ENCODE results near the gene SLC29A1.
"Not testable (repeated sequence)": the region's sequence is repeated elsewhere in the genome, so short reads cannot be mapped to it uniquely, and the experiment has no call there.

SLC29A1 gene

DNA sequence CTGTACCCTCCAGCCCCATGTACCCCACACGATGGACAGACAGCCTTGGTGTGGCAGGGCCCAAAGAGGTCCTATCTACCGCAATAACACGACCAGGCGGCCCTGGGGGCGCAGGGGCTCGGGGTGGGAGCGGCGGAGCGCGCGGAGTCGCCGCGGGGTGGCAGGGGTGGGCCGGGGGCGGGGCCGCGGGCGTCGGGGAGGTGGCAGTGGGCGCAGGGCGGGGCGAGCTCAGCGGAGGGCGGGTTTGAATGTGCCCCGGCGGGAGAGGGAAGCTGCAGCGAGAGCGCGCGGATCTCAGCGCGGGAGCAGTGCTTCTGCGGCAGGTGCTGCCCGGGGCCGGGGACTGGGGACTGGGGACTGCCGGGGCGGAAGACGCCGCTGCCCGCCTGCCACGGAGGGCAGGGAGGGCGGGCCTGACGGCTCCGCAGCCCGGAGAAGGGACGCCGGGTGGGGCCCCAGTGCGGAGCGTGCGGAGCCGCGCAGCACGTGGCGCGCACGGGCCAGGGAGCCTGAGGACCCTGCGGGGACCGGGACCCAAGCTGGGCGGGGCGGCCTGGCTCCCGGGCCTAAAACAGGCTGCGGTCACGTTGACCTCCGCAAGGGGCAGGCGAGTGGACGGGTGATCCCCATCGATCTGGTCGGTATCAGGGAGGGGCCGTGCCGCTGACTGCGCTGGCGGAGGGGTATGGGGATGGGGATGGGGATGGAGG lies at the start of gene SLC29A1:
TSS of gene SLC29A1 (plus strand) at position 277 of the 710 bp plus-strand sequence. CDS start 3,719 bp downstream, outside the sequence.
- DNase-seq (ENCODE audit: low read depth): peak; percentile 76

DNA sequence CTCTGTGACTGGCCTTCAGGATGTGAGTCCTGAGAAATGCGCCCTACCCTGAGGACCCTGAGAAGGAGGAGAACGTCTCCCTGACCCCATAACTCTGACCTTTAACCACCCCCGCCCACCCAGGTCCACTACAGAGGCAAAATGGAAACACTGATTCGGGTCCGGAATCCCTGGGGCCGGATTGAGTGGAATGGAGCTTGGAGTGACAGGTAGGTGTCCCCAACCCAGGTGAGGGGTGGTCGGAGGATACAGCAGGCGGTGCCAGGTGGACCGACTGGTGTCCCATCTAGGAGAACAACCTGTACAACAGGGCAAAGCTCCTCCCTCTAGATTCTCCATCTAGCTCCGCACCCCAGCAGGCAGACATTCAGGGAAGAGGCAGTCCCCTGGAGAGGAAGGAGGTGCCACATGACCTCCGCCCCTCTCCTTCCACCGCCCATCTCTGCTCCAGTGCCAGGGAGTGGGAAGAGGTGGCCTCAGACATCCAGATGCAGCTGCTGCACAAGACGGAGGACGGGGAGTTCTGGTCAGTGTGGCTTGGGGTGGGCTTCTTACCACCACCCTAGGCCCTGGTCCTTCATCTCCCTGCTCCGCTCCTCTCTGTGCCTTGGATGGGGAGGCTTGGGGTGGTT lies 47.1 kb upstream of the SLC29A1 start:
- no peak for DNase-seq (ENCODE audit: low read depth)

DNA sequence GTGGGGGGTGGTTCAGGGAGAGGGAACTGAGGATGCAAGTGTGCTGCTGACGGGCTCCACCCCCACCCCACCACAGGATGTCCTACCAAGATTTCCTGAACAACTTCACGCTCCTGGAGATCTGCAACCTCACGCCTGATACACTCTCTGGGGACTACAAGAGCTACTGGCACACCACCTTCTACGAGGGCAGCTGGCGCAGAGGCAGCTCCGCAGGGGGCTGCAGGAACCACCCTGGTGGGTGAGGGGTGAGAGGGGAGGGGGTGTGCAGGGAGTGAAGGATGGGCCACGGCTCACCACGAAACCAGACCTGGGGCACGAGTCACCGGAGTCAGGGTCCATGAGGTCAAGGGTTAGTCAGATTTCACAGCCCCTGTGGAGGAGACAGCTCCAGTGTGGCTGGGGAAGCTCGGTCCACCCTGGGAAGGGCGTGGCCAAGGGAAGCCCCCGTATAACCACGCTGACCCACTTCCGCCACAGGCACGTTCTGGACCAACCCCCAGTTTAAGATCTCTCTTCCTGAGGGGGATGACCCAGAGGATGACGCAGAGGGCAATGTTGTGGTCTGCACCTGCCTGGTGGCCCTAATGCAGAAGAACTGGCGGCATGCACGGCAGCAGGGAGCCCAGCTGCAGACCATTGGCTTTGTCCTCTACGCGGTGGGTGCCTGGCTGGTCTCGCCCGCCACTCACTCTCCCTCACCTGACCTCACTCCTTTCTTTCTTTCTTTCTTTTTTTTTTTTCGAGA lies 46.5 kb upstream of the SLC29A1 start:
- DNase-seq (ENCODE audit: low read depth): no peak

DNA sequence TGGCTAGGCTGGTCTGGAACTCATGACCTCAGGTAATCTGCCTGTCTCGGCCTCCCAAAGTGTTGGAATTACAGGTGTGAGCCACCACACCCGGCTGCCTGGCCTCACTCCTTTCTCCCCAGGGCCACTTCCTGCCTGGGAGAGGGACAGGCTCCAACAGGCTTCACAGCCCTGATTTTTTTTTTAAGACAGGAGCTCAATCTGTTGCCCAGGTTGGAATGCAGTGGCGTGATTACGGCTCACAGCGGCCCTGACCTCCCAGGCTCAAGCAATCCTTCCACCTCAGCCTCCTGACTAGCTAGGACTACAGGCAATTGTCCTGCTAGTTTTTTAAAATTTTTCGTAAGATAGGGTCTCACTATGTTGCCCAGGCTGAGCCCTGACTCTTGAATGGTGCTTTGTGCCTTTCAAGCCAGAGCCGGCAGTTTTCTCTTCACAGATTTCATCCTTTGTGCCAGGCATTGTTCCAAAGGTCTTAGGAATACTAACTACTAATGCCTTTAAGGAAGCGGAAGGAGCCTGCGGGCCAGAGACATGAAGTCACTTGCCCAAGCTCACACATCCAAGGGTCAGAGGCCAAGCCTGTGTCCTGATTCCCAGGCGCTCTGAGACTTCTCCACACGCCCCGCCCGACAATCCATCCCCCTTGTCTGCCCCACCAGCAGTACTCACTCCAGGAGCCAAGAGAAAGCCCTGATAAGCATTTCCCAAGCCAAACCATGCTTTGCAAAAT lies 45.5 kb upstream of the SLC29A1 start:
- DNase-seq (ENCODE audit: low read depth): no peak

DNA sequence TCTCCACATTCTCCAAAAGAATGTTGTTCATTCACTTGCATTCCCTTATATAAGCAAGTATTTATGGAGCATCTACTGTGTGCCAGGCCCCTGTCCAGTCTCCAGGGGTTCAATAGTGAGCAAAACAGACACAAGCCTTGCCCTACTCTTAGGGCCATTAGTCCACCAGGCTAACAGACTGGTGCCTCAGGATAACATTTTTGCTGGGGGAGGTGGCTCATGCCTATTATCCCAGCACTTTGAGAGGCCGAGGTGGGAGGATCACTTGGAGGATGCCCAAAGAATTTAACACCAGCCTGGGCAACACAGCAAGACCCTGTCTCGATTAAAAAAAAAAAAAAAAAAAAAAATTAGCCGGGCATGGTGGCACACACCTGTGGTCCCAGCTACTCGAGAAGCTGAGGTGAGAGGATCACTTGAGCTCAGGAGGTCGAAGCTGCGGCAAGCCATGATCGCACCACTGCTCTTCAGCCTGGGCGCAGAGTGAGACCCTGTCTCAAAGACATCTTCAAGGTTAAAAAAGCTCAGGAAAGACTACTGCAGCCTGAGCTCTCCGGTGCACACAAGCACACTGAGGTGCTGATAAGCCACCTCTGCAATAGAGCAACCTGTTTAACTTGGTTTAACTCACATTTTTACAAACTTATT lies 44.8 kb upstream of the SLC29A1 start:
- DNase-seq (ENCODE audit: low read depth): no peak

DNA sequence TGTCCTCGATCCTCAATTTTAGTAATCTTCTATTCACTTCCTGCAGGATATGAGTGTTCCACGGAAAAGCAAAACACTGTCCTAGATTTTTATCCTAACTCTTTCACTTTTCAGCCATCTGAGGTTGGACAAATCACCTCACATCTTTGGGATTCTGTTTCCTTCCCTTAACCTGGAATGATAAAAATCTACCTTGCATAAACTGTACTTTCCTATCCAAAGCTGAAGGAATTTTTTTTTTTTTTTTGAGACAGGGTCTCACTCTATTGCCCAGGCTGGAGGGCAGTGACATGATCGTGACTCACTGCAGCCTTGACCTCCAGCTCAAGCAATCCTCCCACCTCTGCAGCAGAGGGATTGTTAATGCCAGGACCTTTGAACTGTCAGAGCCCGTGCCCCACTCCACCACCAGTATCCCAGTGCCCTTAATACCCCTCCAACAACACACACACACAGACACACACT lies 44.3 kb upstream of the SLC29A1 start:
- no peak for DNase-seq (ENCODE audit: low read depth)

DNA sequence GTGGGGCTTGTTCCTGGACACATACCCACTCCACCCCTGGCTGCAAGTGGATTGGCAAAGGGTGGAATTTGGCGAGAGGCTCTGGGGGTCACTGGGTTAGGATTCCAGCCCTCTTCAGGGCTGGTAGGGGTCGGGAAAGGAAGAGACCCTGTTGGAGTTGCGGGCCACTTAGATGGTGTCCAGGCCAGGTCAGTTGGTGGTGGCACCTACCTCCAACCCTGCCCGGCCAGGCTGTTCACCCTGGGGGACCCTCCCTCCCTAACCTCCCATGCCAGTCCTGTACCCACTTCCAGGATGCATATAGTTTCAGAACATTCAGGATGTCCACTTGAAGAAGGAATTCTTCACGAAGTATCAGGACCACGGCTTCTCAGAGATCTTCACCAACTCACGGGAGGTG lies 43.7 kb upstream of the SLC29A1 start:
- DNase-seq (ENCODE audit: low read depth): no peak

DNA sequence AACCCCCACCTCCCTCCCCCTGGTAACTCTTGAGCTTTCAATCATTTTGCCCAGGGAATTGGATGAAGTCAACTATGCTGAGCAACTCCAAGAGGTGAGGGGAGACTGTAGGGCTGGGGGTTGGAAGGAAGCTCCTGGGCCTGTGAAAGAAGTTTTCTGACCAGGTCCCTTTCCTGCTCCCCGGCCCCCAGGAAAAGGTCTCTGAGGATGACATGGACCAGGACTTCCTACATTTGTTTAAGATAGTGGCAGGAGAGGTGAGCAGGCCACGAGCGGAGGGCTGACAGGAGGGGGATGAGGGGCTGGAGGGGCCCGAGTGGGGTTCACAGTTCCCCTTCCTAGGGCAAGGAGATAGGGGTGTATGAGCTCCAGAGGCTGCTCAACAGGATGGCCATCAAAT lies 43.0 kb upstream of the SLC29A1 start:
- no peak for DNase-seq (ENCODE audit: low read depth)

DNA sequence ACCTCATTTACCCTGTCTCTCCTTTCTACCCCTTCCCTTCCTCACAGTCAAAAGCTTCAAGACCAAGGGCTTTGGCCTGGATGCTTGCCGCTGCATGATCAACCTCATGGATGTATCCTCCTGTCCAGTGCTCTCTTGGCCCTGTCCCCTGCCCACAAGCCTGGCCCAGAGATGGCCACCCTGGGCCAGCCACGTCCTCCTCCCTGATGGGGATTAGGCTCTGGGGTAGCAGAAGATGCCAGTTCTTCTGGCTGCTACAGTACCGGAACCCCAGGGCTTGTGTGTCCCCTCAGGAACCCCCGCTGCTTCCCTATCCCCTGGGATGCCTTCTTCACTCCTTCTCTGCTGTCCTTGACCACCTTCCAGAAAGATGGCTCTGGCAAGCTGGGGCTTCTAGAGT lies 42.5 kb upstream of the SLC29A1 start:
- no peak for DNase-seq (ENCODE audit: low read depth)

DNA sequence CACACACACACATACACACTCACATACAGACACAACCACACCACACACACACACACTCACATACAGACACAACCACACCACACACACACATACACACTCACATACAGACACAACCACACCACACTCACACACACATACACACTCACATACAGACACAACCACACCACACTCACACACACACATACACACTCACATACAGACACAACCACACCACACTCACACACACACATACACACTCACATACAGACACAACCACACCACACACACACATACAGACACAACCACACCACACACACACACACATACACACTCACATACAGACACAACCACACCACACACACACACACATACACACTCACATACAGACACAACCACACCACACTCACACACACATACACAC lies 41.6 kb upstream of the SLC29A1 start:
- DNase-seq (ENCODE audit: low read depth): not testable (repeated sequence)

DNA sequence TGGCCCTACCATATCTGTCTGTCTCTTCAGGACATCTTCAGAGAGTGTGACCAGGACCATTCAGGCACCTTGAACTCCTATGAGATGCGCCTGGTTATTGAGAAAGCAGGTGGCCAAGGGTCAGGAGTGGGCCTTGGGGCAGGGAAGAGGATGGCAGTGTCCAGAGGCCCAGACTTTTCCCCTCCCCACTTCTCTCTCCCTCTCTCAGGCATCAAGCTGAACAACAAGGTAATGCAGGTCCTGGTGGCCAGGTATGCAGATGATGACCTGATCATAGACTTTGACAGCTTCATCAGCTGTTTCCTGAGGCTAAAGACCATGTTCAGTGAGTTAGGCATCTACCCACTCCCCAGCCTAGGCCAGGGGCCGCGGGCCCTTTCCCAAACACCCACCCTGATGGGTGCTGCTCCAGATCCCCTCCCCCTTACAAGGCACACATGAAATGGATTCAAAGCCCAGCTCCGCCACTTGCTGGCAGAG lies 40.4 kb upstream of the SLC29A1 start:
- DNase-seq (ENCODE audit: low read depth): no peak

DNA sequence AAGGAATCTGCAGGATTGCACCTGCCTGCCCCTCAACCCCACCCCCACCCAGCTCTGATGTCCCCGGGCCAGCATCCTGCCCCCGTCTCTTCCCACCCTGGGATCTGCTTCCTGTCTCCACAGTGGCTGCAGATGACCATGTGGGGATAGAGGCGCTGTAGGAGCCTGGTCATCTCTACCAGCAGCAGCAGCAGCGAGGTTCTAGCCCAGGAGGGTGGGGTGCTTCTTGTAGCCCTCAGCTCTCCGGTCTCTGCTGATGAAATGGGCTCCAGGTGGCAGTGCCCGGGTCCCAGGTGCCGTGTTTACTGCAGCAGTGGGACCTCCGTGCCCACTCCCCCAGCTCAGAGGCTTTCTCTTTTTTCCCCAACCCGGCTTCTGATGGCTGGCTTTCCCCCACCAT lies 39.6 kb upstream of the SLC29A1 start:
- no peak for DNase-seq (ENCODE audit: low read depth)

DNA sequence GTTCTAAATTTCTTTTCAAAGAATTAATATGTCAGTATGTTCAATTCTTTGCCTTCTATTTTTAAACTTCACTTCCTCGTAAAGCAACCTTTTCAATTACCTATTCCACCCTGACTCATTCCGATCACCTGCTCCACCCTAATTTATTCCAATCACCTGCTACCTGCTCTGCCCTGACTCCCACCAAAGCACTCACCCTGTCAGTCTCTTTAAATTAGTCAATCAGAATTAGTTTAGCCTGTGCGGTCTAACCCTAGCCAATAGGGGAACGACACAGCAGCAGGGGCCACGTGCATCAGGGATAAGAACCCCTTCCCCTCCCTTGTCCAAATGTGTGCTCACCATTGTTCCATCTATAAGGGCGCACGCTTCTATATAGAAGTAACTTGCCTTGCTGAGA lies 38.0 kb upstream of the SLC29A1 start:
- not testable (repeated sequence) for DNase-seq (ENCODE audit: low read depth)

DNA sequence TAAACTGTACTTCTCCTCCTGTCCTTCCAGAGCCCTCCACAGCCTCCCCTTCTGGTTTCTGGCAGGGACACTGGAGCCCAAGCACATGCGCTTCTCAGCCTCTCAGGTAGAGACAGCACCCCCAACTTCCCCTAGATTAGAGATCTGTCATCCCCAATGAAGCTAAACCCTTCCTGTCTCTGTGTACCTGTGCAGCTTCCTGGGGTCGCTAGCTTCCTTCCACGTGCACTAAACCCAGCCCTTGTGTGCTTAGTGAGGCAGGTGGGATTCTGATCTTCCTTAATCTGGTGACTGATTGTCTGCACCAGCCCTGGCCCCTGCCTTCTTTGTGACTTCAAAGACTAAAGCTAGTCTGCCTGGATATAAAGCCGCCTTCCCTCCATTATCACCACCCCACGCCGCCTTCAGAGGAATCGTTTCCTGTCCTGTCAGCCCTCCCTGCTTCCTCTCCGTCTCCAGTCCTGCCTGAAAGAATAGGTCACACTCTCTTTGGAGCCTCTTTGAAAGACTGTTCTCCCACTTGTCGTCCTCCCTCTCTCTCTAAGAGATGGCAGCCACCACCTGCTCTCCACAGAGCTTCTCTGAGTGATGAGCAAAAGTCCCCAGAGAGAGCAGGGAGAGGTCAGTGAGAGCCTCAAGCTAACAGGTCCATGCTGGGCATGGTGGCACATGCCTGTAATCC lies 37.3 kb upstream of the SLC29A1 start:
- DNase-seq (ENCODE audit: low read depth): no peak

DNA sequence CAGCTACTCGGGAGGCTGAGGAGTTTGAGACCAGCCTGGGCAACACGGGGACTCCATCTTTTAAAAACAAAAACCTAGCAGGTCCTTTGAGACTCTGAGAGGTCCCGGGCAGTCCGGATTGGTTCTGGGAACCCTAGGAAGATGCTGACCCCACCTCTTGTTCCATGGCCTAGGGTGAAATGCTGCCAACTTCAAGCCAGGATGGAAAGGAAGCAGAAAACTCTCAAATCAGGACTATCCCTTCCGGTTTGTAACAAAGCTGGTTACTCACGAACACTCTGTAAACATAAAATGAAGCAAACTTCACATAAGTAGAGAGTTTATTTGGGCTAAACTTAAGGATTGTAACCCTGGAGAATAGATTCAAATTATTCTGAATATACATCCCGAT lies 36.8 kb upstream of the SLC29A1 start:
- no peak for DNase-seq (ENCODE audit: low read depth)

DNA sequence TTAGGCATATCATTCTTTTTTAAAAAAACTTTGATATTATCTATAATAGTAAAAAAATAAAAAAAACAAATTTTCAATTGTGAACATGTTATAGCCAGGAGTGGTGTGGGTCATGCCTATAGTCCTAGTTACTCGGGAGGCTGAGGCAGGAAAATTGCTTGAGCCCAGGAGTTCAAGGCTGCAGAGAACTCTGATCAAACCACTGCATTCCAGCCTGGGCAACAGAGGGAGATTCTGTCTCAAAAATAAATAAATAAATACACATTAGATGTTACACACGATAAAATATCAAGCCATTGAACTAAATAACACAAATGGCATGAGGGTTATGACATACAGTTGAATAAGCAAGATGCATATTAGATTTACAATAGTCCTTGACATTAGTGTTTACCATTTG lies 34.6 kb upstream of the SLC29A1 start:
- DNase-seq (ENCODE audit: low read depth): no peak

DNA sequence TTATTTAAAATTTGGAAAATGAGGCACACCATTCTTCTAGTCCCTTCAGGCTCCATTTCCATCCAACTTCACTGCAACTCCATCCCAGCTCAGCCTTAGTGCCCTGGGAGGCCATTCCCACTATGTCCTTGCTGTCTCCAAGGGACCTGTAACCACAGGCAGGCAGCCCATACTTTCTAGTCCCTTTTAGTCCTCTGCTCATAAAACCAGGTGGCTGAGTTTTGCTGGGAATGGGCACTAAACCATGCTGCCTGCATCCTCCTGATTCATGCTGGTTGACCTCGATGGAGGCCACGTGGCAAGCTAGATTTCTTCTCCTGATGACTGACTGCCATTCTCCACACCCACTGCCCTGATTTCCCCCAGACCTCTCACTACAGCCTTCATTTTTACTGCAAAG lies 34.1 kb upstream of the SLC29A1 start:
- DNase-seq (ENCODE audit: low read depth): no peak

DNA sequence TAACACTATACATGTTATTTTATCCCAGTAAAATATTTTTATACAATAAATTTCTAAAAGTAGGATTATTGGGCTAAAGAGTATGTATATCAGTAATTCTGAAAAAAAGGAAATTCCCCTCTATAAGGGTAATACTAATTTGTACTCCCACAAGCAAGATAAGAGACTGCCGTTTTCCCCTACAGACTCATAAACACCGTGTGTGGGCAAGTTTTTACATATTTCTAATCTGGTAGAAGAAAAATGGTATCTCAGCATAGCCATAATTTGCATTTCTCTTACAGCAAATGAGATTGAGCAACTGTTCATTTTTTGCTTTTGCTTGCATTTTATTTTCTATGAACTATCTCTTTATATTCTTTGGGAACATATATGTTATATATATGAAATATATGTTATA lies 32.7 kb upstream of the SLC29A1 start:
- DNase-seq (ENCODE audit: low read depth): no peak

DNA sequence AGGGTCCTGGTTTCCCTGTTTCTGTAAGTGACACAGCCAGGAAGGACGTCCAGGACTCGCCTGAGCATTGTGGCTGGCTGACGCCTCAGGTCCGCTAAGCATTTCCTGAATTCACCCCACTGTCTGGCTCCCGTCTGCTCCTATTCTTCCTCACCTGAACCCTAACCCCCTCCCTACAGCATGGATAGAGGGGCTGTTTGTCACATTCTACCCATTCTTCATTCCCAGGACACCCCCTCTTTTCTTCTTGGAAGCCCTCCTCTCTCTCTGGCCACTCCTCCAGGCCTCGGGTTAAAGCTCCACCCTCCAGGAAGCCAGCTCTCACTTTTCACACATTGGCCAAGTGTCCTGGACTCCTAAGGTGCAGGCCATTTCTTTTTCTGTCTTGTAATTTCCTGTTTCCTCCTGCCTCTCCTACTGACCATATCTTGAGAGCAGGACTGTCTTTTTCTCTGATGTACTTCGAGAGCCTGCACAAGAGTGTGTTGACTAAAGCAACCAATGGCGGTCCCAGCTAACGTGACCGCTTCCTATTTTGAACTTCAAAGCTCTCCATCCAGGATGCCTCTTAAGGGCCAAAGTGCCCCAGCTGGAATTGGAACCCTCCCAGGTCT lies 30.9 kb upstream of the SLC29A1 start:
- DNase-seq (ENCODE audit: low read depth): no peak

DNA sequence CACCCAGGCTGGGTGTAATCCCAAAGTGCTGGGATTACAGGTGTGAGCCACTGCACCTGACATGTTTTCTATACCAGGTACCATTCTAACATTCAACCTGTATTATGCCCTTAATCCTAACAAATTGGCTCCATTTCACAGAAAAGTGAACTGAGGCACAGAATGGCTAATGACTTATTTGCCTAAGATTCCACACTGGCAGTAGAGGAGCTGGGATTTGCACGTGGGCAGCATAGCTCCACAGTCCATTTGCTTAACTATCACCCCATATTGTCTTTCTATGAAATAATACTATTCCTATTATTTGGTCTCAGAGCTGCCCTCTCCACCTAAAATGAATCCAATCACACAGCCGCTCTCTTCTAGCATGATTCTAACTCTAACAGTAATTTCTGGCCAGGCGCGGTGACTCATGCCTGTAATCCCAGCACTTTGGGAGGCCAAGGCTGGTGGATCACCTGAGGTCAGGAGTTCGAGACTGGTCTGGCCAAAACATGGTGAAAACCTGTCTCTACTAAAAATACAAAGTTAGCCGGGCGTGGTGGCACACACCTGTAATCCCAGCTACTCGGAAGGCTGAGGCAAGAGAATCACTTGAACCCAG lies 30.0 kb upstream of the SLC29A1 start:
- DNase-seq (ENCODE audit: low read depth): no peak

Data from activated T-helper 9 cell treated with anti-CD3 and anti-CD28 coated beads, Interleukin-2, amount 50 U/mL, for 16 hours (primary cell).